Gastrocnemius medialis (tissue), 4 donors: ENCODE data around the gene OR1S2.

ENCODE experiments used
- POLR2A ChIP-seq, 2 donors: fragments of 450-650 bp; IDR thresholded peaks; one replicate each; pipeline ENCODE4 v1.6.1; 2017; ENCODE audit warnings: antibody characterized with exemption in 2 of 2, mild to moderate bottlenecking in 2 of 2, moderate library complexity in 2 of 2
- TF ChIP-seq, protein P1 (sequence below), 5 experiments: fragments of 450-650 bp in 3 of 5; fragments of 200-600 bp in 2 of 5; sonication (generic) in 2 of 5; IDR thresholded peaks in 4 of 5; conservative IDR thresholded peaks in 1 of 5; 1 replicate in 4 of 5; 2 replicates in 1 of 5; pipeline ENCODE4 v1.5.1; 2016 to 2019; ENCODE audit warnings: antibody characterized with exemption in 5 of 5, mild to moderate bottlenecking in 3 of 5, moderate library complexity in 3 of 5

- TF ChIP-seq, protein P1, sequence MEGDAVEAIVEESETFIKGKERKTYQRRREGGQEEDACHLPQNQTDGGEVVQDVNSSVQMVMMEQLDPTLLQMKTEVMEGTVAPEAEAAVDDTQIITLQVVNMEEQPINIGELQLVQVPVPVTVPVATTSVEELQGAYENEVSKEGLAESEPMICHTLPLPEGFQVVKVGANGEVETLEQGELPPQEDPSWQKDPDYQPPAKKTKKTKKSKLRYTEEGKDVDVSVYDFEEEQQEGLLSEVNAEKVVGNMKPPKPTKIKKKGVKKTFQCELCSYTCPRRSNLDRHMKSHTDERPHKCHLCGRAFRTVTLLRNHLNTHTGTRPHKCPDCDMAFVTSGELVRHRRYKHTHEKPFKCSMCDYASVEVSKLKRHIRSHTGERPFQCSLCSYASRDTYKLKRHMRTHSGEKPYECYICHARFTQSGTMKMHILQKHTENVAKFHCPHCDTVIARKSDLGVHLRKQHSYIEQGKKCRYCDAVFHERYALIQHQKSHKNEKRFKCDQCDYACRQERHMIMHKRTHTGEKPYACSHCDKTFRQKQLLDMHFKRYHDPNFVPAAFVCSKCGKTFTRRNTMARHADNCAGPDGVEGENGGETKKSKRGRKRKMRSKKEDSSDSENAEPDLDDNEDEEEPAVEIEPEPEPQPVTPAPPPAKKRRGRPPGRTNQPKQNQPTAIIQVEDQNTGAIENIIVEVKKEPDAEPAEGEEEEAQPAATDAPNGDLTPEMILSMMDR (IDR thresholded peaks at IDR 0.05 in 4 of 5, conservative IDR thresholded peaks at IDR 0.05 in 1 of 5): no peak
- no peak for TF ChIP-seq POLR2A (IDR thresholded peaks at IDR 0.05)
Observed at GRCh38 chr11:58222721-58223120, 18.8 kb upstream of the OR1S2 start.
